NCI-H446 treated with DMSO at 0.1 percent for 48 hours (cell line): ENCODE data around the gene RSPH6A.
"Not testable (repeated sequence)": the region's sequence is repeated elsewhere in the genome, so short reads cannot be mapped to it uniquely, and the experiment has no call there.

ENCODE experiments used
- DNase-seq: peaks from one replicate; lab custom pipeline; 2025; lab: John Stamatoyannopoulos, UW

Gene RSPH6A

GRCh38 chr19:45800070-45800553, 15.0 kb downstream of the RSPH6A start:
- no peak for DNase-seq

DNA sequence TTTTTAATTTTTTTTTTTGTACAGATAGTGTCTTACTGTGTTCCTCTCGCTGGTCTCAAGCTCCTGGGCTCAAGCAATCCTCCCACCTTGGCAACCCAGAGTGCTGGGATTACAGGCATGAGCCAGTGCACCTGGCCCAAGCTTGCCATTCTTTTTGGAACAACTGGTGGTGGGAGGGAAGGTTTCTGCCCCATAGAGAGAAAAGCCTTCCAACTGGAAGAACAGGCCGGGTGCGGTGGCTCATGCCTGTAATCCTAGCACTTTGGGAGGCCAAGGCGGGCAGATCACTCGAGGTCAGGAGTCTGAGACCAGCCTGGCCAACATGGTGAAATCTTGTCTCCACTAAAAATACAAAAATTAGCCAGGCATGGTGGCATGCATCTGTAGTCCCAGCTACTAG, 15.6 kb downstream of the RSPH6A start:
- DNase-seq, result not testable (repeated sequence)

- DNase-seq, result no peak
These were observed 16.1 kb downstream of the RSPH6A start for GRCh38 chr19:45798995-45799517.

DNA sequence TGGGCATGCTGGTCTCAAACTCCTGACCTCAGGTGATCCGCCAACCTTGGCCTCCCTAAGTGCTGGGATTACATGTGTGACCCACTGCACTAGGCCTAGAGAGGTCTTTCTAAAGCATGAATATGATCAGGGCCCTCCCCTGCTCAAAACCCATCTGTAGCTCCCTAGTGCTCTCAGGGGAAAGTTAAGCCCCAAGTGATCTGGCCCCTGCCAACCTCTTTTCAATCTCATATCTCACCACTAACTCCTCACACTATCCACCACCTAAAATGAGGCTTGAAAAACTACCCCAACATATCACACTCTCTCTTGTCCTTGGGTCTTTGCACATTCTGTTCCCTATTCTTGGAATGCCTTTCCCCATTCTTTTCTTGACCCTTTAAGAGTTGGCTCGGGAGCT, 20.5 kb downstream of the RSPH6A start:
- no peak for DNase-seq

DNA sequence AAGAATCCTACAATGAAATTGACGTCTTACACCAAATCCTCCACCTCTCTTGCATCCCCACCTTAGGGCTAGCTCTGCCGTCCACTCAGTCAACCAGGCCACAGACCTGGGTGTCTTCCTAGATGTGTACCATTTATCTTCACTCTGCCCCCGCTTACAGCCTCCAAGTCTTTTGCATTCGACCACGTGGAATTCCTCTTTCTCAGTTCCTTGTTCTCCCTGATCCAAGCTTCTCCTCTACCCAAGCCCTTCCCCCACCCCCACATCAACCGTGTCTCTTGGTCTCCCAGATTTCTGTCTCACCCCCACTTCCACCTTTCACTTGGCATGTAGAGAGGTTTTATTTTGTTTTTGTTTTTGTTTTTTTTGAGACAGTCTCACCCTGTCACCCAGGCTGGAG, 21.2 kb downstream of the RSPH6A start:
- DNase-seq, result no peak

DNA sequence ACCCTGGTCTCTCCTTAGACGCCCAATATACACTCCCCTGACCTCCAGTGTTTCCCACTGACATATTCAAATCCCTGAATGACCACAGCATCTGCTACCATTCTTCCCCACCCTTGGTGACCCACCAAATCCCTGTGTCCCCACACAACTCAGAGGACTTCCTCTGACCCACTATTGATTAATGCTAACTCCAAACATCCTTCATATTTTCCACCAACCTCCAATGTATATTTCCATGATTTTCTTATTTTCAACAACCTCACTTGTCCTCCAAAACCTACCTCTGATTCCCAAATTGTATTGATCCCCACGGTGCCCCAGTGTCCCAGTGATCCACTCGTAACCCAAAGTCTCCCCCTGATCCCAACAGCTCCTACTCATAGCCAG, 21.9 kb downstream of the RSPH6A start:
- no peak for DNase-seq

- DNase-seq, result peak; percentile 97
These were observed 22.5 kb downstream of the RSPH6A start, which contains the start of gene DMWD for GRCh38 chr19:45792470-45793177. Gene DMWD (minus strand): TSS chr19:45792845. CDS start chr19:45792756, 89 bp downstream.

GRCh38 chr19:45791744-45792469, 23.2 kb downstream of the RSPH6A start:
- DNase-seq, result no peak

- no peak for DNase-seq
These were observed 24.2 kb downstream of the RSPH6A start for GRCh38 chr19:45790942-45791341.

DNA sequence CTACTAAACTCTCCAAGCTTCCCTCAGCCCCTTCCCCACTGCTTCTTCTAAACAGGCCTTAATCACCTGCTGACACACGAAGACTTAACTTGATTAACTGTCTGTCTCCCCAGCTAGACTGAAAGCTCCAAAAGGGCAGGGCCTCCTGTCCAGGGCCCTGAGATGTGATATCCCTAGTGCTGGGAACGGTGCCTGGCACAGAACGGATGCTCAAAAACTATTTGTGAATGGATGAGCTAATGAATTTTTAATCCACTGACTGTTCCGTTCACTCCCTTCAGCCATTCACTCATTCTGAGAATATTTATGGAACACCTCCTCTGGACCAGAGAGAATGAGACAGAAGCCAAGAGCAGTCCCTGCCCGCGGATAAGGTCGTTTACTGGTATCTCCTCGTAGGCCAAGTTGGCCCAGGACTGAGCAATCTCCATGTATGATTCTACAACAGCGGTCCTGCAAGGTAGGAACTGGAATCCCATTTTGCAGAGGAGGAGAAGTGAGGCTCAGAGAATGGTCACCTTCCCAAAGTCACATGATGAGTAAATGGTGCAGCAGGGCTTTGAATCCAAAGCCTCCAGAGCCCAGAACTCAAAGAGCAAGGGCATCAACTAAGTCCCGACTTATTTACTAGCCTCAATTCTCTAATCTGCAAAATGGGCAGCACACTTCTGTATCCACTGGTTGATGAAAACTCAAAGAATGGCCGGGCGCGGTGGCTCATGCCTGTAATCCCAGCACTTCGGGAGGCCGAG, 25.9 kb downstream of the RSPH6A start:
- no peak for DNase-seq

- DNase-seq, result no peak
These were observed 28.6 kb downstream of the RSPH6A start for GRCh38 chr19:45786533-45786894.

DNA sequence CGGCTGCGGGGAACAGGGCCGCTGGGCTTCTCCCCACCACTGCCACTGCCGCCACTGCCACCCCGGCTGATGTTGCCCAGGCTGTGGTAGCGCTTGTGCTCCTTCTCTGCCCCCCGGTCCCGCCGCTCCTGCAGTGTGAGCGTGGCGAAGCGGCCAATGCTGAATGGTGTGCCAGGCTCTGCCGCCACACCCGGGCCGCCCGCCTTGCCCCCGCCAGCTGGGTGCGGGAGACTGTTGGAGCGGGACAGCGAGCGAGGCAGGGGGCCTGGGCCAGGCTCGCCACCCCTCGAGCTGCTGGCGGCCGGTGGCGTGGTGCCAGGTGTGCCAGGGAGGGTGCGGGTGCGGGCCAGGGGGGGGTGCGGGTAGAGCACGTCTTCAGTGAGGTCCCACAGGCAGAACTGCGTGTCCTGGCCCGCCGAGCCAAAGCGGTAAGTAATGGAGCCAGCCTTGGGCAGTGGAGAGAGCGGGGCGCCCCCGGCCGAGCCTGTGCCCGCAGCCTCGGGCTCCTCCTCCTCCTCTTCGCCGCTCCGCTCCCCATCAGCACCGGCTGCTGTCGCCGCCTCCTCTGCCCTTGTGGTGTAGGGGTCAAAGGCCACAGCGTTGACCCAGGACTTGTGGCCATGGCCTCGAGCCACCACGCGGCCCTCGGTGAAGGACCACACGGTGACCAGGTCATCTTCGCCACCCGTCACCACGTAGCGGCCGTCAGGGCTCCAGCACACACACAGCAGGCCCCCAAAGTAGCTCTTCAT, 29.2 kb downstream of the RSPH6A start:
- no peak for DNase-seq

GRCh38 chr19:45785097-45785496, 30.0 kb downstream of the RSPH6A start:
- no peak for DNase-seq

DNA sequence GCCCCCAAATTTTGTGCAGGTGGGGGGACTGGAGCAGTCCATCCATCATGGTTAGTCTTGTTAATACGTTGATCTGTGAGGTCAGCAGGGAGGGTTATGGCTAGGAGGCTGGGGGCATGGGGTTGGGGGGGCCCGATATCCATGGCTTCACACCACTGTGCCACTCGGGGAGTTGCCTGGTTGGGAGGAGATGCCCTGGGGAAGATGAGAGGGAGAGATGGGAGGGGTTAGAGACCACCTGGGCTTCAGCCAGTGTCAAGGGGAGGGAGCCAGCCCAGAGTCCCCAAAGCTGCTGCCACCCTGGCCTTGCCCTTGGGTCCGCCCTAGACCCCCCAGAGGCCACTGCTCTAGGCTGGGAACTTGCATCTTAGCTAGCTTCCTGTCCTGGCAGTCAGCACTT, 31.0 kb downstream of the RSPH6A start:
- DNase-seq, result no peak

- DNase-seq, result no peak
These were observed 32.0 kb downstream of the RSPH6A start for GRCh38 chr19:45782820-45783785.

DNA sequence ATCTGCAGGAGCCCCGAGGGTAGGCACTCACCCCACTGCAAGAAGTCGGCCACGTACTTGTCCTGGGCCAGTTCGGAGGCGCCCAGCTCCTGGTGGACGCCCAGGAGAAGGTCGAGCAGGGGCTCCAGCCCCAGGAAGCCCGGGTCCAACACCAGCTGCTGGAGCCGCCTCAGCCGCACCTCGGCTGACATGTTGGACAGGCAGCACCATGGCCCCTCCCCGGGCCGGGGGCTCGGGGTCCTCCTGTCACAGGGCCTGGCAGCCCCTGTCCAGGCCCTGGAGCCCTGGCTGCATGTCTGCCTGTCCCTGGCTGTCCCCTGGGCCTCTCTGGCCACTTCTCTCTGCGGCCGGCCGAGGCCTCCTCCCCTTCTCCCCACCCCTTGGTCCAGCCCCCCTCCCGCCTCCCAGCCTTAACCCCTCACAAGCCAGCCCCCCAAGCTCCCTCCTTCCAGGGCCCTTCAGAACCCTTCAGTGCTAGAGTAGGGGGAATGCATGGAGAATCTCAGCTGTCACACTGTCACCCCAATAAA, 32.9 kb downstream of the RSPH6A start, which contains the start of gene DMPK:
Gene DMPK, minus strand, starts transcription at position 329 of the 530 bp plus-strand sequence. Its CDS starts 138 bp downstream, at position 191.
- no peak for DNase-seq

DNA sequence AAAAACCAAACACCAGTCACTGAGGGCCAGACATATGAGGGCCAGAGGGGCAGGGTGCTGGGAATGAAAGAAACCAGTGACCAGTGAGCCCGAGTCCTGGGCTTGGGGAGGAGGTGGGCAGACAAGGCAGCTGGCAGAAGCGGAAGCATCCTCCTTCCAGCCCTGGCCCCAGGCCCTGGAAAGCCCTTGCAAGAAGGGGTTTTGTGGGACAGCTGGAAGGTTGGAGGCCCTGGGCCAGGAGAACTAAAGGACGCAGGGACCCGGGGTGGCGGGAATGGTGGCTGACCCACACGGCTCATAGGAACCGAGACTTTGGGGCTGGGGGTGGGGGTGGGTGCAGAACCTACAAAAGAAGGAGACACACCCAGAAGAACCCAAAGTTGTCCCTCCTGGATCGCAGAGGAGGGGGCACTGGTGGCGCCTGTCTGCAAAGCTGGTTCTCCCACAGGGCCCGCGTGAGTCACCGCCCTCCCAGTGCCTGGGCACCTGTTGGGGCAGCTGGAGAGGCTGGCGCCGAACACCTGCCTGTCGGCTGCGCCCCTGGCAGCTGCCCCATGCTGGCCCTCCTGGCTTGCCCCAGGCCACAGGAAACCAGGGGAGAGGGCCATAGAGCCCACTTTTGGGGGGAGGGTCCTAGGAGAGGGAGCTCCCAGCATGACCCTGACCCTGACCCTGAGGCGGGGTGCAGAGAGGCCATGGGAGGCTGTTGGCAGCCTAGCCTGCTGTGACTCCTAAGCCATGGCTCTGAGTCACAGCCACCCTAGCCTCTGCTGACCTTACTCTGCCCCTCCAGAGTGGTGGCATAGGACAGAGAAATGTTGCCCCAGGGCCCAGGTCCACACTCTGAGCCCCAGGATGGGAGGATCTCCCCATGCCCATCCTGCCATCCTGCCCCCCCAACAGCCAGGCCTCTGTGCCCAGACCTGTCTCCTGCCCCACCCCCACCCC, 33.6 kb downstream of the RSPH6A start:
- peak; percentile 10 for DNase-seq

DNA sequence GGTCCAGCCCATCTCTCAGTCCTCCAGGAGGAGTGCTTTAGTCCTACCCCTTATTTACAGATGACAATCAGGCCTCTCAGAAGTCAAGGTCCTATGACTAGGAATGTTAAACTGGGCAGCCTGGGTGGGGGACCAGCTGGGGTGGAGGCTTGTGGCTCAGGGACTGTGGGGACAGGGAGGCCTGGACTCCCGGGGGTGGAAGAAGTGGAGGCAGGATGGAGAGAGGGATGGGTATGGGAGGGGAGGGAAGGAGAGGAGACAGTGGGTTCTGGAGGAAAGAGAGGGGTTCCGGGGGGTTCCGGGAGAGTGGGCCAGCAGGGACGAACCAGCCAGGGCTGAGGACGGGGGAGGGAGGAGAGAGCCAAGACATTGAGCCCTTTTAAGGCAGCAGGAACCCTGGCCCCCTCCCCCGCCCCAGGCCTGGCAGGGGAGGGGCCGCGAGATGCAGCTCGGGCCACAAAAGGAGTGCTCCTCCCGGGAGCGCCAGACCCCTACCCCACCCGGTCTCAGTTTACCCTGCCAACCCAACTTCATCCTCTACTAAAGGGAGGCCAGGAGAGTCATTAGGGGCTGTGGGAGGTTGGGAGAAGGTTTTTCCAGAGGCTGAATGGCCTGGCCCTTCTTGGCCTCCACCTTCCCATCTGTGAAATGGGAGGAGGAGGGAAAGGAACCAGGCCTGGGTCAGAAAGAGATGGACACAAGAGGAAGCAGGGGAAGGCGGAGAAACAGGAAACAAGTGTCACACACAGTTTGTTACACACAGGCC, 34.5 kb downstream of the RSPH6A start:
- DNase-seq, result no peak
